ENCODE measurements around the gene RGS7. TPM values are rescaled to one million over a fixed set of nuclear protein-coding genes. Genes with fewer than 3 reads are reported as not detected.

Gene RGS7
- total RNA-seq, 4 donors from 2014 or later, result 1.9 TPM; not detected in 3

- Histone ChIP-seq H3K9me3 (no peaks in the 10 kb centered on the region), H3K36me3 (no peaks in the 10 kb centered on the region), H3K4me1 (peaks cover 0 to 1% (median 0%) of the 10 kb centered on the region in 4 donors), H3K27me3 (no peaks in the 10 kb centered on the region), H3K27ac (no peak overlapping the region), H3K4me3 (no peak overlapping the region)
- no peak for DNase-seq
- TF ChIP-seq, protein P1, sequence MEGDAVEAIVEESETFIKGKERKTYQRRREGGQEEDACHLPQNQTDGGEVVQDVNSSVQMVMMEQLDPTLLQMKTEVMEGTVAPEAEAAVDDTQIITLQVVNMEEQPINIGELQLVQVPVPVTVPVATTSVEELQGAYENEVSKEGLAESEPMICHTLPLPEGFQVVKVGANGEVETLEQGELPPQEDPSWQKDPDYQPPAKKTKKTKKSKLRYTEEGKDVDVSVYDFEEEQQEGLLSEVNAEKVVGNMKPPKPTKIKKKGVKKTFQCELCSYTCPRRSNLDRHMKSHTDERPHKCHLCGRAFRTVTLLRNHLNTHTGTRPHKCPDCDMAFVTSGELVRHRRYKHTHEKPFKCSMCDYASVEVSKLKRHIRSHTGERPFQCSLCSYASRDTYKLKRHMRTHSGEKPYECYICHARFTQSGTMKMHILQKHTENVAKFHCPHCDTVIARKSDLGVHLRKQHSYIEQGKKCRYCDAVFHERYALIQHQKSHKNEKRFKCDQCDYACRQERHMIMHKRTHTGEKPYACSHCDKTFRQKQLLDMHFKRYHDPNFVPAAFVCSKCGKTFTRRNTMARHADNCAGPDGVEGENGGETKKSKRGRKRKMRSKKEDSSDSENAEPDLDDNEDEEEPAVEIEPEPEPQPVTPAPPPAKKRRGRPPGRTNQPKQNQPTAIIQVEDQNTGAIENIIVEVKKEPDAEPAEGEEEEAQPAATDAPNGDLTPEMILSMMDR (IDR thresholded peaks at IDR 0.05), result no peak
- TF ChIP-seq POLR2A (IDR thresholded peaks at IDR 0.05), result no peak
Observed at GRCh38 chr1:241351841-241352240, 5.2 kb downstream of the RGS7 start.

DNA sequence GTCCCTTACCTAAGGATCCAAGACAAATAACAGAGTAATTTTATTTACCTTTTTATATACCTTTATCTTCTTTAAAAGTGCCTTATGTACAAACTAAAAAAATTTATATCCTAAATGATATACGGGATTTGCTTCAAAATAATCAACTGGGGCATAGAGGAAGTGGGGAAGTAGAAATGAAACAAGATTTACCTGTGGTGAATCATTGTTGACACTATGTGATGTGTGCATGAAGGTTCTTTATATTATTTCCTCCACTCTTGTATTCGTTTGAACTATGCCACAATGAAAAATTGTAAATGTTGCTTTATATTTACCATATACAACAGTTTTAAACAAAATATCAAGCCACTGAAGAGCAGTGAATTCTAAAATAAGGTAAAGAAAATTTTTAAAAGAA lies 13.0 kb downstream of the RGS7 start:
- H3K4me3 ChIP-seq, result no peak overlapping the region
- DNase-seq, result no peak
- no peaks in the 10 kb centered on the region for H3K27me3 ChIP-seq
- no peak overlapping the region for H3K27ac ChIP-seq
- H3K36me3 ChIP-seq, result no peaks in the 10 kb centered on the region
- H3K4me1 ChIP-seq, result no peaks in the 10 kb centered on the region
- no peaks in the 10 kb centered on the region for H3K9me3 ChIP-seq
- TF ChIP-seq, protein P1 (IDR thresholded peaks at IDR 0.05), result no peak
- no peak for TF ChIP-seq POLR2A (IDR thresholded peaks at IDR 0.05)

DNA sequence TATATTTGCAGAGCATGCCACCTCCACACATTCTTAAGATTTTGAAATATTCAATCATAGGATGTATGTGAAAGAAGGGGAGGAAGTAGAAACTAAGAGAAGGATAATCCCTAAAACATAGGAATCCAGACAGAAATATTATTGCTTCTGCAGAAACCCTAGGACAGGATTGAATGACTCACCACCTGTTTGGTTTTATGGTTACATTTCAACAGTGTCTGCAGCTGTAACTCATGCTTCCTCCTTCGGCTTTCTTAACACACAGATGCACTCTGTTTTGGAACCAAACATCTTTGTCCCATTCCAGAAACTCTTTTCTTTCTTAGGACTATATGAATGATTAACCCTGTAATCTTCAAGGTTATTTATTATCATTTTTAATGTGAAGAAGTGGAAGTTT lies 20.7 kb downstream of the RGS7 start:
- no peaks in the 10 kb centered on the region for H3K4me1 ChIP-seq
- no peak for DNase-seq

GRCh38 chr1:241332987-241333386 lies 24.0 kb downstream of the RGS7 start:
- H3K27ac ChIP-seq, result no peak overlapping the region
- no peaks in the 10 kb centered on the region for H3K36me3 ChIP-seq
- no peaks in the 10 kb centered on the region for H3K9me3 ChIP-seq
- TF ChIP-seq, protein P1 (IDR thresholded peaks at IDR 0.05), result no peak
- TF ChIP-seq POLR2A (IDR thresholded peaks at IDR 0.05), result no peak
- DNase-seq, result no peak
- H3K4me3 ChIP-seq, result no peak overlapping the region
- H3K27me3 ChIP-seq, result no peaks in the 10 kb centered on the region
- H3K4me1 ChIP-seq, result no peaks in the 10 kb centered on the region

More for the DNA sequence above, 20.7 kb downstream of the RGS7 start:
- Histone ChIP-seq H3K9me3 (no peaks in the 10 kb centered on the region), H3K4me3 (no peak overlapping the region), H3K36me3 (no peaks in the 10 kb centered on the region), H3K27me3 (no peaks in the 10 kb centered on the region), H3K27ac (no peak overlapping the region)
- no peak for TF ChIP-seq POLR2A (IDR thresholded peaks at IDR 0.05)
- TF ChIP-seq, protein P1 (IDR thresholded peaks at IDR 0.05), result no peak

DNA sequence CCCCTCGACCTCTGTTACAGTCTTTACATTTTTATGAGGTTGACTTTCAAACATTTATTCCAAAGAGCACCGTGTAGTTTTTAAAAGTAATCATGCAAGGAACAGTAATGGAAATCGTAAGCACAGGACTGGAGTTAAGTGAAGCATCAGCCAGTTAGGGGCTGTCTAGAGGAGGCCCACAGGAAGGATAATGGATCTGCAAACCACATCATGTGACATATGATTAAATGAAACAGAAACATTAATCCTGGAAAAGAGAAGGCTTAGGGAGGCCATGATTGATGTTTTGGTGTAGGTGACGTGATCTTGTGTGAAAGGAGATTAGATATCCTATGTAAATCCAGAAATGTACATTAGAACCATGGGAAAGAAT lies 25.0 kb downstream of the RGS7 start:
- Histone ChIP-seq H3K9me3 (no peaks in the 10 kb centered on the region), H3K36me3 (no peaks in the 10 kb centered on the region), H3K4me1 (no peaks in the 10 kb centered on the region), H3K4me3 (no peak overlapping the region), H3K27ac (no peak overlapping the region), H3K27me3 (no peaks in the 10 kb centered on the region)
- DNase-seq, result no peak
- TF ChIP-seq POLR2A (IDR thresholded peaks at IDR 0.05), result no peak
- TF ChIP-seq, protein P1 (IDR thresholded peaks at IDR 0.05), result no peak

Measured in Peyer's patch (tissue), 4 donors.